Left lobe of liver (tissue), 2 donors: Measurements from ENCODE around the gene VTI1B. TPM values are rescaled to one million over a fixed set of nuclear protein-coding genes. Genes with fewer than 3 reads are reported as not detected.
"Not testable (repeated sequence)": the region's sequence is repeated elsewhere in the genome, so short reads cannot be mapped to it uniquely, and the experiment has no call there.

Source experiments
- ATAC-seq: fragments of 200-7000 bp; cut with Tn5 transposase; one replicate; pipeline ENCODE4 v1.9.1; 2020; ENCODE audit warnings: mild to moderate bottlenecking, moderate library complexity
- DNase-seq: peaks from one replicate; pipeline ENCODE4 v3.0.0-alpha.2; 2020; ENCODE audit warnings: low spot score
- total RNA-seq: library from RNA; stranded (reverse); gene quantifications from one replicate; pipeline ENCODE4 v1.2.1, GENCODE V29; 2021
- donor health status: DM: no; HTN: no; CAD: no; lungs with moderate emphysema.
- donor health status: DM: no; HTN: yes; CAD: no.

VTI1B gene
- total RNA-seq, 1 donor from 2014 or later = 58.9 TPM

DNA sequence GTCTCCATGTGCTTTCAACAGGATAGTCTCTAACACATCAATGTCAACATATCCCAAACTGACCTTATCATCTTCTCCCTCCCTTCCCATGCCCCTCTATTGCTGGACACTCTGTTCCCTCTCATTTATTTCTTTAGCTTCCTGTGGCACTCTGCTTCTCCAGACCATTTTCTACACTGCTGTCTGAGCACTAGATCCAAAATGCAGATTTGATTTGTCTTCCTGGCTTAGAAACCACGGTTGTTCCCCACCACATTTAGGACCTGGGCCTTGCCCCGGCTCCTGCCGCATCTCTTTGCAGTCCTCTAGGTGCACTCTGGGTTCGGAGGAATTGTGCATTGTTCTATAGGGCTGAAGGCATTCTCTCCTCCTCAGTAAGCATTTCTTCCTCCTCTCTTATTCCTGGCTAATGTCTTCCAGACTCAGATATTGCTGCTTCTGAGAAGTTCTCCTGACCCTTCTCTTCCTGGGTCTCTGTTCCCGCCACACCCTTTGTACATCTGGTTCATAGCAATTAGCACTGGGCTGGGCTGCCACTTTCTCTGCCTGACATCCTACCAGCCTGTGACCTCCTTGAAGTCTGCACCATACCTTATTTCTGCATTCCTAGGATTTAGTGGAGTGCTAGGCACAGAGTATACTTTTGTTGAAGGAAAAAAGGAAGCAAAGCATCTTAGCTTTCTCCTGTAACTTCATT is 40.8 kb downstream of the VTI1B start:
- ATAC-seq (no peak), DNase-seq (no peak)

DNA sequence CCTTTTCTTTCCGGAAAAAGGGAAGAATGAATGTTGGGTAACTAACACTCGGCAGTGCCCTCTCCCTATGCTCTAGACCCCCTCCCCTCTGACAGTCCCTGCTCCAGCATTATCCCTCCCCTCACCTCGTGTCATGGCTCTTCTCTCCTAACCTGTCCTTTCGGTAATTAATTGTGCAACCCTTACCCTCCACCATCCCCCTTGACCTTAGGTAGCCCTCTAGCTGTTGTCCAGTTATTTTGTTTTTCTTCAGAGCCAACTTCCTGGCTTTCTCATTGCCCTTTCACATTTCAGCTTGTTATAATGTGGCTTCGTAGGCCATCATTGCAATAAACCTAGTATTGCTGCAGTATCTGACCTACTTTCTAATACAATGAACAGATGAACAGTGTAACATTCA is 43.5 kb downstream of the VTI1B start:
- ATAC-seq (peak; percentile 58), DNase-seq (no peak)

DNA sequence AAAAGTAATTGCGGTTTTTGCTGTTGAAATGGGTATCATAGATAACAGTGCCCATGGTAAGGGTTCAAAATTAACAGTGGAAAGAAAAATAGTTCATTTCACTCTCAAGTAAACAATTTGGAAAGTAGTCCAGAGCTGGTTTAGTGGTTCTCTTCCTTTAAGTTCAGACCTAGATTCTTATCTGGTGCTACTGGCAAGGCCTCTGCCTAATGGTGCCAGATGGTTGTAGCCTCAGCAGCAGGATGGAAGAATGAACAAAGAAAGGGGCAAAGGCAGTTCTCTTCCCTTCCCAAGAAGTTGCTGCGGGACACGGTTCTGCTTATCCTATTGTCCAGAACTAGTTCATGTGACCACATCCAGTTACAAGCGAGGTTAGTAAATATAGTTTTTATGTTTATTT is 44.2 kb downstream of the VTI1B start:
- no peak for ATAC-seq
- no peak for DNase-seq

DNA sequence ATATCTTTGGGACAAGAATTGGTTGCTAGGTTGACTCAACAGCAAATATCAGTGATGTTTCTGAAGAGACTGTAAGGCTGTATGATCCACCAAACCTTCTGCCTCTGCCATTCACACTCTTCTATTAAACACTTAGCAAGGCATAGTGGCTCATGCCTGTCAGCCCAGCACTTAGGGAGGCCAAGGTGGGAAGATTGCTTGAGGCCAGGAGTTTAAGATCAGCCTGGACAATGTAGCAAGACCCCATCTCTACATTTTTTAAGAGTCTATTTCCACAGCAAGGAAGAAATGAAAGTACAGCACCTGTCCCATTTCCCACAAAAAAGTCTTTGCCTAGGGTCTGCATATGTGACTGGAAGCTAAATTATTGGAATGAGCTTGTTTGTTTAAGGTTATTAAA is 46.9 kb downstream of the VTI1B start:
- ATAC-seq = no peak
- DNase-seq = no peak

DNA sequence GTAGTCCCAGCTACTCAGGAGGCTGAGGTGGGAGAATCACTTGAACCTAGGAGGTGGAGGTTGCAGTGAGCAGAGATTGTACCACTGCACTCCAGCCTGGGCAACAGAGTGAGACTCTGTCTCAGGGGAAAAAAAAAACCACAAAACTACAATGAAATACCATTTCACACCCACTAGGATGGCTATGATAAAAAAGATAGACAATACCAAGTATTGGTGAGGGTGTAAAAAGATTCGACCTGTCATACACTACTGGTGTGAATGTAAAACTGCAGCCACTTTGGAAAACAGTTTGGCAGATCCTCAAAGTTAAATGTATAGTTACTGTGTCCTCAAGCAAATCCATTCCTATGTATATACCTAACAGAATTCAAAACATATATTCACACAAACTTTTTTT is 48.3 kb downstream of the VTI1B start:
- ATAC-seq, DNase-seq: not testable (repeated sequence)

DNA sequence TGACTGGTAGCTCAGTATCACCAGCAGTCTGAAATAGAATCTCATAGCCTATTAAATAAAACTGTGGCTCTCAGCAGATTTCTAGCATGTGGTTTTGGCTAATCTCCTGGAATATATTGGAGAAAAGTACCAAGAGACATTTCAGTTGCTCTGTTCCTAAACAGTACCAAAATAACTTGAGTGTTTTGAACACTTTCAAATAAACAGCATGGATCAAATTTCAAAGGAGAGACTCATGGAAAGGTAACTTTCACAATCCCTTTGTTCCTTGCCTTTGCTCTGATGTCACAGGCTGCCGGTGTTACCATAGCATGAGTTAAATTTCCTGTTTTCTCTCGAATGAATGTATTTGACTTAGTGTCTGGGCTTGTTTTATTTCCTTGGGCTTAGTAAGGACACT is 51.3 kb downstream of the VTI1B start:
- ATAC-seq = no peak
- DNase-seq = no peak

DNA sequence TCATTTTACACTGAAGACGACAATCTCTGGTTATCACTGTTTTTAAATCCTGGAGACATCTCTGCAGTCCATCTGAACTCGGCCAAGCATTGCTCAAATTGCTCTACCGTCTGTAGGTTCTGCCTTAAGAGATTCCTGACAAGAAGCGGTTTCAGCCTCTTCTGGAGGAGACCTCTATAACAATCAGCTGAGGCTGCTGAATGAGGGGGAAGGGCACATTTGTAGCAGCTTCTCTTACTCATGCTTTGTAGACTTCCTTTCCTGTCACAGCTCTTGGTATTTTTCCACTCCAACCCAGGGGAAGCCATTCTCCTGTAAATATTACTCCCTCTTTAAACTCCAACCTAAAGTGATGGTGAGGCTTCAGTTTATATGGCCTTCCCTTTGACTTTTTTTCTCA is 51.8 kb downstream of the VTI1B start:
- DNase-seq (no peak), ATAC-seq (no peak)

DNA sequence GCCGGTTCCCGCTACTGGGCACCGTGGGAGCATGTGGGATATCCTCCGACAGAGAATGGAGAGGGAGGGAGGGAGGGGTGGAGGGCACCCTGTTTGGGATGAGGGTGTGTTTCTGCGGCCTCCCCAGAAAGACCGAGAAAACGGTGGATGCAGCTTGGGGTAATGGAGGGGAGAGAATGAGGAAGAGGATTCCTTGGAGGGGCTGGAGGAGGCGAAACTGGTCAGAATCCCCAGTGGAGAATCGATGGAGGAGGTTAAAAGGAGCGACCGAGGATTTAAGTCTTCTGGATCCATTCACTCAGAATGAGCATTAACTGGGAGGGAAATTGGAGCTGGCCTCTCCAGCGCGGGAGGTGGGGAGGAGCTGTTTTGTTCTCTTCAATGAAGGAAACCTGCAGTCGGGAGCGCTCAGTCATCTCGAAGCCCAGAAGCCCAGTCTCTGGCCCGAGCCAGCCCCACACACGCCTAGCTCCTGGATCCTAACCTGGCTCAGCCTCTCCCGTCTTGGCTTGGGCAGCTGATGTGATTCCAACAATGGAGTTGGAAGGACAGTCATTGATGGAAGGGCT is 54.1 kb downstream of the VTI1B start:
- ATAC-seq = peak; percentile 2
- peak; percentile 46 for DNase-seq

DNA sequence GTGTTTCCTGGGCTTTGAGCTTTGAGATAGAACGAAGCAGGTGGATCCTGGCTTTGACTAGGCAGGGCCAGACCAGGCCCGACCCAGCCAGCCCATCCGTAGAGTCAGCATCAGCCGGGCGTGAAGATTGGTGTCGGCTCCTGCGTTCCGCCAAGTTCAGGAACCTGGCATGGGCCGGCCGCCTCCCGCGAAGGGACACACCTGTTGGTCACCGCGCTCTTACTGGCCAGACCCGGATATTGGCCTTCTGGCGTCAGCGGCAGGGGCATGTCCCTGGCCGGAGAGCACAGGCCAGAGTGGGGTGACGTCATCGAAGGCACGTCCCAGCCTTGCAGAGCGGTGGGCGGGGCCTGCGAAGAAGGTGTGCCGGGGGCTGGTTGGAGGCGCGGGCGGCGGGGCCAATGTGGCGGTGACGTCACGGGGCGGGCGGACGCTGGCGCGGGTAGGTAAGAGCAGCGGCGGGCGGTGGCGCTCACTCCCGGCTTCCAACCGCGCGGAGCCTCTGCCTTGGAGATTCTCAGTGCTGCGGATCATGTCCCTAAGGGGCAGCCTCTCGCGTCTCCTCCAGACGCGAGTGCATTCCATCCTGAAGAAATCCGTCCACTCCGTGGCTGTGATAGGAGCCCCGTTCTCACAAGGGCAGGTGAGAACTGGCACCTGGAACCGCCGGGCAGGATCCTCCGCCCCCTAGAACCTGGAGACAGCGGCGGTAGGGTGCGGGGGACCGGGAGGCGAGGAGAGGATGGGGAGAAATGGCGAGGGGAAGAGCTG is 54.8 kb downstream of the VTI1B start, which contains the start of gene ARG2:
TSS of gene ARG2 (plus strand) at position 475 of the 771 bp plus-strand sequence. CDS start at position 533, 58 bp downstream.
- ATAC-seq (peak; percentile 95), DNase-seq (peak; percentile 100)

DNA sequence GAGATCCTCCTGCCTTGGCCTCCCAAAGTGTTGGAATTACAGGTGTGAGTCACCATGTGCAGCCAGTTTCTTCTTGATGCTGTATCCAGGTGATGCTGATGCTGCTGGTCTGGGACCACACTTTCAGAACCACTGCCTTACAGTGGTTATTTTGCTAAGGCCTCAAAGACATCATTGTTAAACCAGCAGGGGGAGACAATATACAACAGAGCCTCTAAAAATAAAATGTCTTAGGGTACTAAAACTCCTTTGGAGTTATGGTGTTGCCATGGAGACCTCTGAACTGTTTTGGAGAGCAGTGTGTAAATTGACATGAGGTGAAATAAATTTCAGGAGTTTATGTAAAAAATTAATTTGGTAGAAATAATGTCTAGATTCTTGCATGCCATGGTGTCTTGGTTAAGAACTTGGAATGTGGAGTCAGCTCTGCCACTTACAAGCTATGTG is 55.8 kb downstream of the VTI1B start:
- DNase-seq = no peak
- ATAC-seq = peak; percentile 16

DNA sequence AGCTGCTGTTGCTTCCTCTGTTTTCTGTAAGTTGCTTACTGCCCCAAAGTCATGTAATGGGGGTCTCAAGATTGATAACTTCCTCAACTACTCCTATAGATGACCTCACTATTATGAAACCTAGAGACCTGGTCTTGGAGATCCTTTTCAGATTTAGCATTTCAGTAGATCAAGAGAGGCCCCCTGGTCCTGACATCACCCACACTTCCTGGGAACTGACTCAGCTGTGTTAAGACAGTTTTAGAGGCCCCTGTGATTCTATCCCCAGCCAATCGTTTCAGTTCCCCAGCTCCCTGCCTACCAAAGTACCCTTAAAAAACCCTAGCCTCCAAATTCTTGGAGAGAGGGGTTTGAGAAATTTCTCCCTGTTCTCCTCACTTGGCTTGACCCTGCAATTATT is 63.9 kb downstream of the VTI1B start:
- ATAC-seq (no peak), DNase-seq (no peak)

DNA sequence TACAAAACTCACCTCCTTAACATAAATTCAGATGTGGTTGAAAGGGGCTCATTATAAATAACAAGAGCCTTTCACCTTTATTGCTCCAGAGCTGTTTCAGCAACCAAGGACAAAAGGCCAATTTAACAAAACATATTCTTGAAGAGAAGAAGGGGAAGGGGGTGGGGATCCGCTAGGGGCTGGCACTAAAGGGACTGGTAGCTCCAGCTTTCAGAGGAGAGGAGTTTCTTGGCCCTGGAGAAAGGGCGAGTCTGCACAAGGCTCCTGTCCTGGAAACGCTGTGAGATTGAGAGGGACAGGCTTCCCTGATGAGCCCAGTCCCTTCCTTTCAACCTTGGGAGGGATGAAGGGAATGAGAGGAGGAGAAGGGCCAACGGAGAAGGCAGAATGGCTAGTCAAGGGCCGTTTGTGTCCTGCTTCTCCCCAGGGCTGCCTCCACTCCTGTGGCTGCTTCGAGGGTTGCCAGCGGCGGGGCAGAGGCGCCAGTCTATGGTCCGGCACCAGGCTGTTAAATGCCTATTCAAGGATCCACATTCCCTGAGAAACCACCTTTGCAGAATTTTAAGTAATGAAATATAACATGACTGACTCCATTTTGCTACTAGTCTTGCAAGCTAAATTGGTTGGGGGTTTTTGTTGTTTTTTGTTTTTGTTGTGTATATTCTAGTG is 64.7 kb downstream of the VTI1B start:
- no peak for ATAC-seq
- DNase-seq = no peak

DNA sequence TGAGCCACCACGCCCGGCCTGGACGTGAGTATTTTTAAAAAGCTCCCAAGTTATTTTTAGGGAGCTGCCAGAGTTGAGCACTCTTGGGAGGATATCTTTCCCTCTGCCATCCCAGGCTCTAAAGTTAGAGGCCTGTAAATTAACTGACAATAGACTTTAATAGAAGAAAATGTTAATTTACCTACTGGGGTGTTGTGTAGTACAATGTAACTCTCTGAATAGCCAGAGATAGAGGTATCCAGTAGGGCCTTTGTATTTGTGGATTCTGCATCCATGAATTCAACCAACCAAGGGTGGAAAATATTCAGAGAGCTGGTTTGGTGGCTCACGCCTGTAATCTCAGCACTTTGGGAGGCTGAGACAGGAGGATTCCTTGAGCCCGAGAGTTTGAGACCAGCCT is 66.8 kb downstream of the VTI1B start:
- ATAC-seq (no peak), DNase-seq (no peak)

DNA sequence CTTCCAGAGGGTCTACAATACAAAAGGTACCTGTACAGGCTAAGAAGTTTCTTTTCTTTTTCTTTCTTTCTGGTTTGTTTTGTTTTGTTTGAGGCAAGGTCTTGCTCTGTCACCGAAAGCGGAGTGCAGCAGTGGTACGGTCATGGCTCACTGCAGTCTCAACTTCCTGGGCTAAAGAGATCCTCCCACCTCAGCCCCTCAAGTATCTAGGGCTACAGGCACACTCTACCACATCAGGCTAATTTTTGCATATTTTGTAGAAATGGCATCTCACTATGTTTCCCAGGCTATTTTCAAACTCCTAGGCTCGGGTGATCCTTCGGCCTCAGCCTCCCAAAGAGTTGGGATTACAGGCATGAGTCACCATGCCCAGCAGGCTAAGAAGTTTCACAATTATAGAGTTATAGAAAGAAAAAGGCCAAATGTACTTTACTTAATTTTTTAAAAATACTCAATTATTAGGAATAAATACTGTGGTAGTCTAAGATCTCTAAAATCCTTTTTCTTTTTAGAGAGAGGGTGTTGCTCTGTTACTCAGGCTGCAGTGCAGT is 71.4 kb downstream of the VTI1B start:
- DNase-seq (no peak), ATAC-seq (no peak)

DNA sequence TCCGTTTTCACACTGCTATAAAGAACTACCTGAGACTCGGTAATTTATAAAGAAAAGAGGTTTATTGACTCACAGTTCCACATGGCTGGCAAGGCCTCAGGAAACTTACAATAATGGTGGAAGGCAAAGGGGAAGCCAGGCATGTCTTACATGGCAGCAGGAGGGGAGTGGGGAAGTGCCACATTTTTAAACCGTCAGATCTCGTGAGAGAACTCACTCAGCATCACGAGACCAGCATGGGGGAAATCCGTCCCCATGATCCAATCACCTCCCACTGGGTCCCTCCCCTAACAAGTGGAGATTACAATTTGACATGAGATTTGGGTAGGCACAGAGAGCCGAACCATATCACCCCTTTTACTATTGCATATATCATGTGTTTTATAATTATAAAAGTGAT is 72.4 kb downstream of the VTI1B start:
- DNase-seq (no peak), ATAC-seq (no peak)

DNA sequence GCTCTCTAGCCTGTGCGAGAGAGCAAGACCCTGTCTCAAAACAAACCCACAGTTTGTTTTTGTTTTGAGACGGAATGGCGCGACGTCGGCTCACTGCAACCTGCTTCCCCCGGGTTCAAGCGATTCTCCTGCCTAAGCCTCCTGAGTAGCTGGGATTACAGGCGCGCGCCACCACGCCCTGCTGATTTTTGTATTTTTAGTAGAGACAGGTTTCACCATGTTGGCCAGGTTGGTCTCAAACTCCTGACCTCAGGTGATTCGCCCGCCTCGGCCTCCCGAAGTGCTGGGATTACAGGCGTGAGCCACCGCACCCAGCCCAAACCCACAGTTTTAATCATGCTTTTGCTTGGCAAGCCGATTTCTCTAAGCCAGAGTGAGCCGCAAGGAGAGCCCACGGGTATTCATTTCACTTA is 73.9 kb downstream of the VTI1B start:
- DNase-seq, ATAC-seq: not testable (repeated sequence)

DNA sequence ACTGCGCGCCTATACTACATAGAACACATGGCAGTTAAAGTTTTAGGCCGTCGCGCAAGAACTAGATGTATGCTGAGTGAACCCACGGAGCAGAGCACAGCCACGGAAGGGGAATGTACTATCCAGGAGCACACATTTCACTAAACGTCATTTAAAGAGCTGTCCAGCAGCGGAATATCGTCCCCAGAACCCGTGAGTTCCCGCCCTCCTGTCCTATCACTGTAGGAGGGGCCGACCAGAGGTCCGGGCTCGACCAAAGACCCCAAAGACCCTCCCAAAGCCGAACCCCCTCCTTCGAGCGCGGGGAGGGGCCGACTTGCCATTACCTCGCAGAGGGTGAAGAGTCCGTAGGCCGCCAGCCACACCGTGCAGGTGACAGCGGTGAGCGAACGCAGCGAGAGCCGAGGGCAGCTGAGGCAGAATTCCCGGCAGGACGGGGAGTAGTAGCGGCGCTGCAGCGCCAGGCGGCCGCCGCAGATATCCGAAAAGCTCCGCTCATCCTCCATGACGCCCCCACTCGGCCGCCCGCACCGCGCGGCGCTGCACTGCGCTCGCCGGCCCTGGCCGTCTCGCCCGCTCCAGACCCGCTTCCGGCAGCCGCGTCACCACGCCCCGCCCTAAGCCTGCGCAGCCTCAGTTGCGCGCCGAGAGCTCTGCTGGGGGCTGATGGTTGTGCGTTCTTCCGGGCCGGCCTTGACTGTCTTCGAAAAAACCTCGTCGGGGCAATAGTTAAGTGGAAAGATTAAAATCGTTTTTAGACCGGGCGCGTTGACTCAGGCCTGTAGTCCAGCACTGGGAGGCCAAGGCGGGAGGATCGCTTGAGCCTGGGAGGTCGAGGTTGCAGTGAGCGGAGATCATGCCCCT is 74.5 kb downstream of the VTI1B start, which contains the start of gene PIGH:
TSS of gene PIGH (minus strand) at position 571 of the 864 bp plus-strand sequence. CDS start at position 506, 65 bp downstream.
- peak; percentile 92 for DNase-seq
- ATAC-seq = peak; percentile 97
